ENCODE measurements around the gene ITPK1.

ITPK1 gene

GRCh38 chr14:92990456-92991430, 125.0 kb downstream of the ITPK1 start:
- H3K36me3 ChIP-seq (ENCODE audit: insufficient read depth), result no peaks in the 10 kb centered on the region
- H3K4me1 ChIP-seq (ENCODE audit: low read depth, poor library complexity, severe bottlenecking), result no peaks in the 10 kb centered on the region
- no peaks in the 10 kb centered on the region for H3K27me3 ChIP-seq (ENCODE audit: insufficient read depth, low read depth)
- no peak overlapping the region for H3K27ac ChIP-seq
- no peaks in the 10 kb centered on the region for H3K79me2 ChIP-seq (ENCODE audit: insufficient read depth, low read depth)
- H2AFZ ChIP-seq (ENCODE audit: low read depth), result no peak overlapping the region
- TF ChIP-seq CTCF (conservative IDR thresholded peaks at IDR 0.05; ENCODE audit: low read depth, low read length), result no peak
- no peak overlapping the region for H3K4me2 ChIP-seq
- H3K9ac ChIP-seq, result no peak overlapping the region
- no peak overlapping the region for H3K4me3 ChIP-seq (IDR thresholded peaks at IDR 0.05; ENCODE audit: insufficient read depth, low read depth, low read length)
- no peaks in the 10 kb centered on the region for H4K20me1 ChIP-seq (ENCODE audit: insufficient read depth)

- no peaks in the 10 kb centered on the region for H3K36me3 ChIP-seq (ENCODE audit: insufficient read depth)
- no peaks in the 10 kb centered on the region for H3K79me2 ChIP-seq (ENCODE audit: insufficient read depth, low read depth)
- no peak overlapping the region for H3K4me3 ChIP-seq (IDR thresholded peaks at IDR 0.05; ENCODE audit: insufficient read depth, low read depth, low read length)
- H3K4me2 ChIP-seq, result no peak overlapping the region
- H4K20me1 ChIP-seq (ENCODE audit: insufficient read depth), result no peaks in the 10 kb centered on the region
- no peak overlapping the region for H3K9ac ChIP-seq
- no peak for TF ChIP-seq CTCF (conservative IDR thresholded peaks at IDR 0.05; ENCODE audit: low read depth, low read length)
- H3K27ac ChIP-seq, result no peak overlapping the region
- H3K4me1 ChIP-seq (ENCODE audit: low read depth, poor library complexity, severe bottlenecking), result no peaks in the 10 kb centered on the region
- H3K27me3 ChIP-seq (ENCODE audit: insufficient read depth, low read depth), result no peaks in the 10 kb centered on the region
- no peak overlapping the region for H2AFZ ChIP-seq (ENCODE audit: low read depth)
These were observed 126.7 kb downstream of the ITPK1 start for GRCh38 chr14:92988786-92989755.

GRCh38 chr14:92987713-92988510, 127.8 kb downstream of the ITPK1 start:
- Histone ChIP-seq H3K9ac (no peak overlapping the region), H3K27me3 (ENCODE audit: insufficient read depth, low read depth) (no peaks in the 10 kb centered on the region)

More at GRCh38 chr14:92987713-92988510, 127.8 kb downstream of the ITPK1 start:
- Histone ChIP-seq H3K4me1 (ENCODE audit: low read depth, poor library complexity, severe bottlenecking) (no peaks in the 10 kb centered on the region), H3K4me3 (IDR thresholded peaks at IDR 0.05; ENCODE audit: insufficient read depth, low read depth, low read length) (no peak overlapping the region), H4K20me1 (ENCODE audit: insufficient read depth) (no peaks in the 10 kb centered on the region), H3K36me3 (ENCODE audit: insufficient read depth) (no peaks in the 10 kb centered on the region), H3K4me2 (no peak overlapping the region), H2AFZ (ENCODE audit: low read depth) (no peak overlapping the region), H3K27ac (no peak overlapping the region), H3K79me2 (ENCODE audit: insufficient read depth, low read depth) (no peaks in the 10 kb centered on the region)
- no peak for TF ChIP-seq CTCF (conservative IDR thresholded peaks at IDR 0.05; ENCODE audit: low read depth, low read length)

Measured in KMS-11 (cell line).